Lower leg skin (tissue), 3 donors: ENCODE data around the gene L3MBTL1.

Experiments
- CTCF ChIP-seq, 3 donors: fragments of 450-650 bp; IDR thresholded peaks; one replicate each; pipeline ENCODE4 v1.5.1; 2016; ENCODE audit warnings: antibody characterized with exemption in 3 of 3, mild to moderate bottlenecking in 3 of 3, moderate library complexity in 2 of 3
- POLR2A ChIP-seq, 2 donors: fragments of 450-650 bp; IDR thresholded peaks; one replicate each; pipeline ENCODE4 v1.6.1; 2016 to 2017; ENCODE audit warnings: antibody characterized with exemption in 2 of 2, mild to moderate bottlenecking in 1 of 2, moderate library complexity in 1 of 2

GRCh38 chr20:43495388-43495787 lies 12.1 kb upstream of the L3MBTL1 start:
- TF ChIP-seq CTCF (IDR thresholded peaks at IDR 0.05) (no peak), POLR2A (IDR thresholded peaks at IDR 0.05) (no peak)
